Esophagus (tissue), 2 donors: Measurements from ENCODE around the gene TENM4. TPM values are rescaled to one million over a fixed set of nuclear protein-coding genes. Genes with fewer than 3 reads are reported as not detected.

Experiments used
- H3K27ac ChIP-seq, 2 donors: one replicate each; pipeline ENCODE4 v1.5.1; 2013; ENCODE audit warnings: low read depth in 2 of 2, mild to moderate bottlenecking in 2 of 2, inconsistent platforms in 1 of 2, low read length in 1 of 2, moderate library complexity in 1 of 2
- H3K27me3 ChIP-seq, 2 donors: one replicate each; pipeline ENCODE4 v1.6.1; 2013; ENCODE audit warnings: low read length in 2 of 2, control low read depth in 1 of 2, mild to moderate bottlenecking in 1 of 2; ENCODE audit not compliant: insufficient read depth in 2 of 2, control insufficient read depth in 1 of 2
- H3K36me3 ChIP-seq, 2 donors: one replicate each; pipeline ENCODE4 v1.6.1; 2013; ENCODE audit warnings: low read length in 1 of 2; ENCODE audit not compliant: control insufficient read depth in 2 of 2, insufficient read depth in 2 of 2
- H3K4me1 ChIP-seq, 2 donors: one replicate each; pipeline ENCODE4 v1.6.1; 2013; ENCODE audit warnings: low read length in 1 of 2; ENCODE audit not compliant: control insufficient read depth in 2 of 2, insufficient read depth in 2 of 2
- H3K4me3 ChIP-seq, 2 donors: one replicate each; pipeline ENCODE4 v1.5.1; 2013; ENCODE audit warnings: low read length in 2 of 2, mild to moderate bottlenecking in 2 of 2, low read depth in 1 of 2, moderate library complexity in 1 of 2
- H3K9me3 ChIP-seq, 2 donors: one replicate each; pipeline ENCODE4 v1.6.1; 2013; ENCODE audit warnings: mild to moderate bottlenecking in 2 of 2, low read depth in 1 of 2, low read length in 1 of 2, moderate library complexity in 1 of 2; ENCODE audit not compliant: control insufficient read depth in 2 of 2, insufficient read depth in 1 of 2
- WGBS, 2 donors: extraction: QIAGEN DNeasy Blood & Tissue Kit; methylation state at CpG; one replicate each; pipeline ENCODE4 v1.1.7; 2013; 5-methylcytosine and 5-hydroxymethylcytosine counted together
- polyA plus RNA-seq, 2 donors: library from polyadenylated mRNA; stranded (reverse); fragments of 200-250 nt; gene quantifications; one replicate each; pipeline ENCODE4 v1.2.3, GENCODE V29; 2013
- donor health status: healthy with polysubstance abuse.
- donor health status: Bipolar disorder and iron deficiency.

The TENM4 gene
- polyA plus RNA-seq, 2 donors = 1.3 to 4.1 TPM

DNA sequence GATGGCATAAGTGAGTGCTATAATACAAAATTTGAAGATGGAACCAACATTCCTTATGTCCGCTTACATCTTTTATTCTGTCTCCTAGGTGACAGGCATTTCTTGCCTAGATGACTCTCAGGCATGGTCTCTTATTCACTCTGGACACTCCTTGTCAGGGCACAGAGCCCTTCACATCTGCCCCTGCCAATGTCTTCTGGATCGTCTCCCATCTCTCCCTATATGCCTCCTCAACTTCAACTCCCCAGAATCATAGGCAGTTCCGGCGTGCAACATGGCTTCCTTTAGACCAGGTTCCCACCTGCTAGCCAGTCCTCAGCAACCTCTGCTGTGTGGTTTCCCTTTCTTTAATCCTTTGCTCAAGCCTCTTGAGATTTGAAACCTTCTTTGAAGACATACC lies 300.9 kb downstream of the TENM4 start:
- Histone ChIP-seq H3K36me3 (no peaks in the 10 kb centered on the region), H3K27ac (no peak overlapping the region), H3K4me1 (no peaks in the 10 kb centered on the region), H3K9me3 (no peaks in the 10 kb centered on the region), H3K4me3 (no peak overlapping the region), H3K27me3 (no peaks in the 10 kb centered on the region)
- WGBS, 2 donors = 91 to 94% methylated on average over 4 of the region's 4 CpGs

DNA sequence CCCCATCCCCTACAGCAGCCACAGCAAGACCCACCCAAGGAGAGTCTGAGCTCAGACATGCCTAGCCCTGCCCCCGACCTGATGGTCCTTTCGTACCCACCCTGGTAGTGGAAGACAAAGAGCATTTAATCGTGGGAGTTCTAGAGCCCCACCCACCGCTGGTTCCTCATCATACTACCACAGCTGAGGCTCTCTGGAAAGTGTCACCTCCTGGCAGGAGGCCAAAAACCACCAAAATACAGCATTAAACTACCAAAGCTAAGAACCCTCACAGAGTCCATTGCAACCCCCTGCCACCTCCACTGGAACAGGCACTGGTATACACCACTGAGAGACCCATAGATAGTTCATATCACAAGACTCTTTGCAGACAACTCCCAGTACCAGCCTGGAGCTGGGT lies 311.1 kb downstream of the TENM4 start:
- H3K36me3 ChIP-seq = no peaks in the 10 kb centered on the region
- no peak overlapping the region for H3K27ac ChIP-seq
- 81 to 85% methylated on average over 4 of the region's 4 CpGs for WGBS, 2 donors
- H3K4me3 ChIP-seq = no peak overlapping the region
- H3K4me1 ChIP-seq = no peaks in the 10 kb centered on the region
- no peaks in the 10 kb centered on the region for H3K27me3 ChIP-seq
- peaks cover 0 to 5% of the 10 kb centered on the region in 2 donors for H3K9me3 ChIP-seq

DNA sequence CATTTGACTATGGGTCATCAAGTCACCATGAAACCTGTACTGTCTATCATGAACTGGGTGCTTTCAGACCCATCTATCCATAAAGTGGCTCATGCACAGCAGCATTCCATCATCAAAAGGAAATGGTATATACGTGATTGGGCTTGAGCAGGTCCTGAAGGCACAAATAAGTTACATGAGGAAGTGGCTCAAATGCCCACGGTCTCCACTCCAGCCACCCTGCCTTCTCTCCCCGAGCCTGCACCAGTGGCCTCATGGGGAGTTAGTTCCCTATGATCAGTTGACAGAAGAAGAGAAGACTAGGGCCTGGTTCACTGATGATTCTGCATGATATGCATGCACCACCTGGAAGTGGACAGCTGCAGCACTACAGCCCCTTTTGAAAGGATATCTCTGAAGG lies 312.5 kb downstream of the TENM4 start:
- Histone ChIP-seq H3K4me1 (no peaks in the 10 kb centered on the region), H3K9me3 (peaks cover 0 to 5% of the 10 kb centered on the region in 2 donors), H3K27ac (no peak overlapping the region), H3K4me3 (no peak overlapping the region), H3K27me3 (no peaks in the 10 kb centered on the region), H3K36me3 (no peaks in the 10 kb centered on the region)
- 66 to 82% methylated on average over 3 of the region's 3 CpGs for WGBS, 2 donors

DNA sequence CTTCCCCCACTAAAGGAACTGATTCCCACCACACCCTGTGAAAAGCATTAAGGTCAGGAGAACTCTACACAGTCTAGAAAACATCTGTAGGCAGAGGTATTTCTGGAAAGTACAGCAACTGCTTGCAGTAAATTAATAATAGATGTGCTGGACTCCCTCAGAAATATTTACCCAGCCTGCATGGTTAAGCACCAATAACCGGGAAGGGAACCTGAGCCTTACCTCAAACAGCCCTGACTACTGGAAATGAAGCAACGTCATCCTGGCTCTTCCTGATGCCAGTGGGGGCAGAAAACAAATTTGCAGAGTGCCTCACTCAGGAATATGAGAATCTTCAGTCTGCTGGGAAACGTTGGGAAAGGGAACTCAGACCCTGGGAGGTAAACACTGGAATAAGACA lies 318.1 kb downstream of the TENM4 start:
- H3K4me3 ChIP-seq = no peak overlapping the region
- 65 to 74% methylated on average over 3 of the region's 3 CpGs for WGBS, 2 donors
- H3K36me3 ChIP-seq = no peaks in the 10 kb centered on the region
- H3K4me1 ChIP-seq = no peaks in the 10 kb centered on the region
- H3K27me3 ChIP-seq = no peaks in the 10 kb centered on the region
- no peaks in the 10 kb centered on the region for H3K9me3 ChIP-seq
- no peak overlapping the region for H3K27ac ChIP-seq

DNA sequence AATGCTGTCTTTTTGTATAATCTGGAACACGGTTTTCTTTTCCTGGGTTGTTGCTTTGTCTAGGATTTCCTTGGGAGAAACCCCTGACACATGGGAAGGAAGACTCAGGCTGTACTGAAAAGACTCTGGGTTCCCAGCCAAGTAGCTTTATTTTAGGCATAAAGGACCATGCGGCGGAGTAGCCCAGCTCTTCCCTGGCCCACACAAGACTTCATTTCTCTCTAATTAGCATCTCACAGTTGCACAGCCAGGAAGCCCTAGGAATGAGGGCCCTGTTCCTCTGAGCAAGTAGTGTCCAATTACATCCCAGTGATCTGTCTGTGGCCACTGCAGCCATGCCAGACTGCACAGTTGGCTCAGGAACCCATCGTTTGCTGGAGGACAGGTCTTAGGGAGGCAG lies 319.5 kb downstream of the TENM4 start:
- Histone ChIP-seq H3K4me3 (no peak overlapping the region), H3K27ac (no peak overlapping the region), H3K4me1 (no peaks in the 10 kb centered on the region), H3K27me3 (no peaks in the 10 kb centered on the region), H3K36me3 (no peaks in the 10 kb centered on the region), H3K9me3 (no peaks in the 10 kb centered on the region)
- WGBS, 2 donors = 61 to 66% methylated on average over 4 of the region's 4 CpGs

DNA sequence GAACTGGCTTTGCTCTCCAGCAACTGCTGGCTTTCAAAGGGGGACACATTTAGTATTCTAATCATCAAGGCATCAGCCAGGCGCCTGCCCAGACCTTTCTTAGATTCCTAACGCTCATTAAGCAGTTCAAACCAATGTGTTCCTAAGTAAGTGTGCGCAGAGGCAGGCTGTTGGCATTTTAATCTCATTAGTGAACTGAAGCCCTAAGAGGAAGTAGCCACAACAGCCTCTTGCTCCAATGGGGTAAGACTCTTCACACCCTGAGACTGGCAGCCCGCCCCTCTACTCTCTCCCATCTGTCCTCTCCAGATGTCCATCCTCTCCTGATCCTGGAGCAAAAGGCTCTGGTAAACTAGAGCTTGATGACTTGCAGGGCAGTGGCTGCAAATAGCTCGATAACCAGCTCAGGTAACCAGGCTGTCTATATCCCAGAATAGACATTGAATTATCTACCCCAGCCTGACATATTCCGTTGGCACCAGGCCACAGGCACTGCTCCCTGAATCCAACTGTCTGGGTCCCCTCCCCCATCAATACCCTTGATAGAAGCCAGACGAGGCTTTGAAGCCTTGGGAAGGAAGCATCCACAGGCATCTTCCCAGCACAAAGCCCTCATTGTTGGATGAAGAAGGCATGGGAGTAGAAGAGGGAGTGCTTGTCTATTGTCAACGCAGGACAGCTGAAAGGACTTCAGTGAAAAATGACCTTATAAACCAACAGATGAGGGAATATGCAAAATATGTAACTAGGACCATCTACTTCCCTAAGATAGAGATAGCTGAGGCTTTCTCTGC lies 321.1 kb downstream of the TENM4 start:
- 63 to 66% methylated on average over 8 of the region's 8 CpGs for WGBS, 2 donors
- Histone ChIP-seq H3K27ac (no peak overlapping the region), H3K27me3 (no peaks in the 10 kb centered on the region), H3K9me3 (no peaks in the 10 kb centered on the region), H3K4me1 (no peaks in the 10 kb centered on the region), H3K4me3 (no peak overlapping the region), H3K36me3 (no peaks in the 10 kb centered on the region)

DNA sequence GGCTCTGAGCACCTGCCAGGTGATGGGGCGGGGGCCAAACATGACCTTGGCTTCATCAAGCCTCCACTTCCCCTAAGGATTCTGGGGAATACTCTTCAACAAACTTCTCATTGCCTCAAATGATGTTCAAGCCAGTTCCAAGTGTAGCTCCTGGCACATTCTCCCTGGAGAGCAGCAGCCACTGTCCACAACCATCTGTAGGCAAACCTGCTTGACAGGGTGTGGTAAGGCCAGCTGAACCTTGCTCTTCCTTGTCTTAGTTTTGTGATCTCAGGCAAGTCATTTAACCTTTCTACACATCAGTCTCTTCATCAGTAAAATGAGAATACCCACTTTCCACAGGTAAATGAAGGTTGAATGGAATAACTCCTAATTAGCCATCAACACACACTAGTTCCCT lies 323.3 kb downstream of the TENM4 start:
- Histone ChIP-seq H3K4me1 (no peaks in the 10 kb centered on the region), H3K27ac (no peak overlapping the region), H3K36me3 (no peaks in the 10 kb centered on the region), H3K27me3 (no peaks in the 10 kb centered on the region), H3K9me3 (no peaks in the 10 kb centered on the region), H3K4me3 (no peak overlapping the region)
- 92 to 98% methylated on average over 1 of the region's 1 CpG for WGBS, 2 donors

DNA sequence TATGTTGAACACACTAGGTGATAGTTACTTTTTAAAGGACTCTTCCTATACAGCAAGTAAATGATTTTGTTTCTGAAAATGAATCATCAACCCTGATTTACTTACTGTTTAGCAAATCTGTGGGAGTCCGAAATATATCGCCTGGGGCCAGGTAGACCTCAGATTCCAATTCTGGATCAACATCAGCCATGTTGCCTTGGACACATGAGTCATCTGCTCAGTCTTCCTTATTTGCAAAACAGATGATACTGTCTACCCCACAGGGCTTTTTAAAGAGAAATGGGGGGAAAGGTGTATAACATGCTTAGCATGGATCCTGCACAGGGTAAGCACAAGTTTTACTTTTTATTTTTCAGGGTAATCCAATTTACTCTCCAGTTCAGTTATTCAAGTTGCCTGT lies 324.2 kb downstream of the TENM4 start:
- Histone ChIP-seq H3K4me1 (no peaks in the 10 kb centered on the region), H3K27ac (no peak overlapping the region), H3K4me3 (no peak overlapping the region), H3K9me3 (no peaks in the 10 kb centered on the region), H3K36me3 (no peaks in the 10 kb centered on the region), H3K27me3 (no peaks in the 10 kb centered on the region)
- 73 to 76% methylated on average over 2 of the region's 2 CpGs for WGBS, 2 donors

DNA sequence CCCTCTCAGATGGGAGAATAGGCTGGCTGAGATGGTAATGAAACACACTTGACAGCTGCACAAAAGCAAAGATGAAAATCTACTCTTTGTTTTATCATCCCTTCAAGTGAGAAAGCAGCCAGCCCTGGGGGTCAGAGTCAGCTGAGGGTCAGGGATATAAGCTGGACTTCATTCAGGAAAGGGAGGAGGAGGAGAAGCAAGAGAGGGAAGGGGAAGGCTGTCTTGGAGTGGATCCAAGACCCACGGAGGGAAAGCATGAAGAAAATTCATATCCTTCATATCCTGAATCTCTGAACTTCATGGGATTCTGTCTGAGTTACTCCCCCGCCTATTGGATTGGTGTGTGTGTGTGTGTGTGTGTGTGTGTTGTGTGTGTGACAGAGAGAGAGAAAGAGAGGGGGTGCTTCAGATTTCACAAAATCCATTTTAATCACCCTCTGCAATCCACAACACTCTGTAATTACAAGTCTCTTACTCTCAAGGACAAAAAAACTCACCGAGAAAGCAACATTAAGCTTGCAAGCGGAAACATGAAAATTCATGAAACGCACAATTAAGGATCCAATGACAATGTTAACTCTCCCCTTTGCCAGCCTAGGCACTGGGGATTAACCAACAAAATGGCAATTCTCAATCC lies 327.7 kb downstream of the TENM4 start:
- Histone ChIP-seq H3K36me3 (no peaks in the 10 kb centered on the region), H3K27me3 (no peaks in the 10 kb centered on the region), H3K9me3 (no peaks in the 10 kb centered on the region), H3K4me1 (no peaks in the 10 kb centered on the region), H3K4me3 (no peak overlapping the region), H3K27ac (no peak overlapping the region)
- WGBS, 2 donors = 61 to 66% methylated on average over 5 of the region's 5 CpGs

DNA sequence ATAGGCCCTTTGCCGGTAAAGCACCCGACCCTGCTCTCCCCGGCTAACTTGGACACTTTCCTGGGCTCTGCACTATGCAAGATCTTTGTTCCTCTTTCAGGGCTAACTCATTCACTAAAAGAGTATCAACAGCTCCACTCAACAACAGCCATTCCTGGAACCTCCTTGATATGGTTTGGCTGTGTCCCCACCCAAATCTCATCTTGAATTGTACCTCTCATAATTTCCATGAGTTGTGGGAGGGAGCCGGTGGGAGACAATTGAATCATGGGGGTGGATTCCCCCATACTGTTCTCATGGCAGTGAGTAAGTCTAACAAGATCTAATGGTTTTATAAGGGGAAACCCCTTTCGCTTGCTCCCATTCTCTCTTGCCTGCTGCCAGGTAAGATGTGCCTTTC lies 330.0 kb downstream of the TENM4 start:
- Histone ChIP-seq H3K27ac (no peak overlapping the region), H3K36me3 (no peaks in the 10 kb centered on the region), H3K4me3 (no peak overlapping the region), H3K27me3 (no peaks in the 10 kb centered on the region), H3K9me3 (no peaks in the 10 kb centered on the region), H3K4me1 (no peaks in the 10 kb centered on the region)
- WGBS, 2 donors = 82 to 94% methylated on average over 5 of the region's 5 CpGs
